ENCODE data around the gene SPTBN2. TPM values are rescaled to one million over a fixed set of nuclear protein-coding genes. Genes with fewer than 3 reads are reported as not detected.
A peak's percentile ranks its signal among the peaks of the same experiment; 100 is the strongest.

SPTBN2 gene
- polyA plus RNA-seq, 4 donors, result 9.2 to 75.2 (median 50.7) TPM

DNA sequence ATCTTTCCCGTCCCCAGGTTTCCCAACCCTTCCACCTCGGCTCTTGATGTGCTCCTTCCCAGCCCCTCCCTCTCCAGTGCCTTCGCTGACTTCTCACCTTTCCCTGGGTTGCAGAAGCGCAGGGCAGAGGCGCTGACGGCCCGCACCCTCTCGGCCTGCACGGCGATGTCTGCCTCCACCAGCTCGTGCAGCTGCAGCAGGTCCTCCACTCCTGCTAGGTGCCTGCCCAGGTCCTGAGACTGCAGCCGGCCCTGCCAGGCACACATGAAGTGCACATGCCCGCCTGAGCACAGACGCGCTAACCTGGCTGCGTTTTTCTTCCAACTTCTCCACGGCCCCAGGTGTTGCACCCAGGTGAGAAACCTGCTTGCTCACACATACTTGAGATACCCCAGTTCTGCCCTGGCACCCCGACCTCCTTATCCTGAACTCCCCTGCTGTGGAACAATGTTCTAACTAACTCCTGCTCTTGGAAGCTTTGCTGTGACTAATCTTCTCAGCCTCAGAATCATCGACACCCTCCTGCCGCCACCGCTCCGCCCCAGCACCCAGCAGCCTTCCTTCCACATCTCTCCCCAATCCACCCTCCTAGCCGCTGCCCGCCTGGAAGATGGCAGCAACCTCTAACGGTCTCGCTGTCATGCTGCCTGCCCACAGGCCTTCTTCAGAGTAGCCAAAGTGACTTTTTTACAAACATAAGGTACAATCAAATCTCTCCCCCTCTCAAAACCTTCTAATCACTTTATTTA lies 23.3 kb downstream of the SPTBN2 start:
- no peak for DNase-seq (ENCODE audit: low read depth in 4 of 4, low spot score in 3 of 4)

DNA sequence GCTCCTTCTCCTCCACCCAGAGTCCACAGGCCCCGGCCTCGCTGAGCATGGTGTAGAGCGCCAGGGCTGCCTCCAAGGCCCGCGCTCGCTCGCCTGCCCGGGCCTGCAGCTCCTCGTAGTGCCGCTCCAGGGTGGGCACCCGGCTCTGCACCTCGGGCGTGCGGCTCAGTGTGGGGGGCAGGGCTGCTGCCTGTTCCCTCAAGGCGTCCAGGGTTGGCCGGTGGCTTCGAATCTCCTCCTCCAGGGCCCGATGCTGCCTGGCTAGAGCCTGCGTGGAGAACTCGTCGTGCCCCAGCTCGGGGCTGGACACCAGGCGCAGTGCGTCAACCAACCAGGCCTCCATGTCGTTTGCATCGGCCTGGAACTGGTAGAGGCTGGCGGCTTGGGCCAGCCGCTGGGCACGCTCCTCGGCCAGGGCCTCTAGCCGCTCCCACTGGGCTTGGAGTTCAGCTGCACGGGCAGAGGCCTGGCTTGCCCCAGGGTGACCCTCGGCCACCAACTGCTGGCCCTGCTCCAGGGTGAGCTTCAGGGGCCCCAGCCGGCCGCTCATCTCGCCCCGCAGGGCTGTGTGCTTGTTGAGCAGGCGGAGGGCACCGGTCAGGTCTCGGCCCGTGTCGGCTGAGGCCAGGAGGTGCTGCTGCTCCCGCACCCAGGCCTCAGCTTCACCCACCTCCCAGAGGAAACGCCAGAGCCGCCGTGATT lies 24.2 kb downstream of the SPTBN2 start:
- no peak for DNase-seq (ENCODE audit: low read depth in 4 of 4, low spot score in 3 of 4)

DNA sequence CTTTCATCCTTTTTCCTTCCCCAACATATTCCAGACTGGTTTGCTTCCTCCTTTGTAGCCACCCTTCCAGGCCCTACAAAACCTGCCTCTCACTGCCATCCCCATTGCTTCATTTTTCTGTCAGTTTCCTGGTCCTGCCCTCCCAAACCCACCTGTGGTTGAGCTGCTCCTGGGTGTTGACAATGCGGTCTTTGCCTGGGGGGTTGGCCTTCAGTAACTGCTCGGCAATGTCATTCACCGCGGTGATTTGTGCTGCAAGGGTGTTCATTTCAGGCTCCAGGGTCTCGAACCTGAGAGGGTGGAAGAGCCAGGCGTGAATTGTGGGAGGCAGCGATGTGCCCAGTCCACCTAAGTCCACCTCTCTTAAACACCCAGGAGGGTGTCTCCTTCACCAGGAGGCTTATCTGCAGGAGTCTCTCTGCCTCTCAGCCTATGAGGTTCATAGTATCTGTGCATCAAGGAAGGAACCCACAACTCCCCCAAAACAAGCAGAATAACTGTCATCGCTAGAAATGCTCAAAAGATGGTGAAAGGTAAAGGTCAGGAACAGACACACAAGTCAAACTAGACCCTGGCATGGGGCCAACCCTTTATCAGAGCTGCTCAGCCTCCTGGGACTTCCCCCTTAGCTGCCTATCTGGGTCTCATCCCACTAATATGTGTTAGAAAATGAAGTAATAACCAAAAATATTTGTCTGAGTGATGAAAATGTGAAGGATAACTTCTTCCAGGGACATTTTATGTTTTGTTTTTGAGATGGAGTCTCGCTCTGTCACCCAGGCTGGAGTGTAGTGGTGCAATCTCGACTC lies 27.4 kb downstream of the SPTBN2 start:
- DNase-seq (ENCODE audit: low read depth in 4 of 4, low spot score in 3 of 4), result no peak

DNA sequence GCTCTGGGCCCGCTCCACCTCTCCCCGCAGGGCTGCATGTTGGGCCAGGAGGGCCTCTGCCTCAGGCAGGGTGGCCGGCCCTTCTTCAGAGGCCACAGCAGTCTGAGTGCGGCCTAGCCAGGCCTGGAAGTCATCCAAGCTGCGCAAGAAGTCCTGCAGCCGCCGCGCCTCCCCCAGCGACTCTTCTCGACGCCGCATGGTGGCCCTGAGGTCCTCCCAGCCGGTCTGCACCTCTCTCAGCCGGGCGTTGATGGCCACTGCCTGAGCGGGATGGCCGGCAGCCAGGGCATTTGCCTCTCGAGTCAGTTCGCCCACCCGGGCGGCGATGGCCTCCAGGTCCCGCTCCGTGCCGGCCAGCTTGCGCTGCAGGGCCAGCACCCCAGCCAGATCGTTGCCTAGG lies 28.3 kb downstream of the SPTBN2 start:
- no peak for DNase-seq (ENCODE audit: low read depth in 4 of 4, low spot score in 3 of 4)

DNA sequence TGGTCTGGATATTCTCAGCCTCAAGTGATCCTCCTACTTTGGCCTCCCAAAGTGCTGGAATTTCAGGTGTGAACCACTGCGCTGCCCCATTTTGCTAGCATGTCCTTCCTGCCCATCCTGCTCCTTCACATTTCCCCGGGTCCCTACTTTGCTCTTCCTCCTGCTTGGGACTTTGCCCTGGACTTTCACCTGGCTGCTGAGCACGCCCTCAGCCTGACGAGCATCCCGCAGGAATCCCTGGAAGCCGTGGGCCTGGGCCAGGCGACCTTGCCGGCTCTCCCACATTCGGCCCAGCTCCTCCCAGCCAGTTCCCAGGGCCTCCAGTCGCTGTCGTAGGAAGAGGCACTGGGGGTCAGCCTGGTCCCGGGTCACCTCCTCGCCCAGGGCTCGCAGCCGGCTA lies 28.7 kb downstream of the SPTBN2 start:
- no peak for DNase-seq (ENCODE audit: low read depth in 4 of 4, low spot score in 3 of 4)

DNA sequence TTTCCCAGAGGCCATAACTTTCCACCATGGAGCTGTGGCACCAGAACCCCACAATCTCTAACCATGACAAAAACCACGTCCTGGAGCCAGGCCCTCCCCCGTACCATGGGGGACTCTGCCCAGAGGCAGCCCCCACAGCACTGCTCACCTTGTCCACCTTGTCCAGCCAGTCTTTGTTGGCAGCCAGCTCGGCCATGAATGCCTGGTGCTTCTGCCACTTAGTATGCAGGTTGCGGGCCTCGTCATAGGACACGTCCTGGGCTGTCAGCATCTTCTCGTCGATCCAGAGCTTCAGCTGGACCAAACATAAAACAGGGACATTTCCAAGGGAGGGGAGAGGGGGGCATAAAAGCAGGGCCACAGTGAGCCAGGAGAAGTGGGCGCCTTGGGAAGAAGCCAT lies 30.5 kb downstream of the SPTBN2 start:
- DNase-seq (ENCODE audit: low read depth in 4 of 4, low spot score in 3 of 4), result no peak

DNA sequence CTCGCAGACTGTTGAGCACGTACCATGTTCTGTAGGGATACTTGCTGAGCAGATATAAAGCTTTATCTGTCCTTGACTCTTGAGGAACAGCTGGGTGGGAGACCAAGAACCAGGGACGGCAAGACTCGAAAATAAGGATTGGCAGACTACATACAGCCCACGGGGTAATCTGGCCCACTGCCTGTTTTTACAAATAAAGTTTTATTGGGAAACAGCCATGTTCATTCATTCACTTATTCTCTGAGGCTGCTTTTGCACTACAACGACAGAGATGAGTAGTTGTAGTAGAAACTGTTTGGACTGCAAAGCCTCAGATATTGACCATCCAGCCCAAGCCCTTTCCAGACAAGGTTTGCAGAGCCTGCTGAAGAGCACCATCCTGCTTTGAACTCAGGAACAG lies 31.0 kb downstream of the SPTBN2 start:
- no peak for DNase-seq (ENCODE audit: low read depth in 4 of 4, low spot score in 3 of 4)

DNA sequence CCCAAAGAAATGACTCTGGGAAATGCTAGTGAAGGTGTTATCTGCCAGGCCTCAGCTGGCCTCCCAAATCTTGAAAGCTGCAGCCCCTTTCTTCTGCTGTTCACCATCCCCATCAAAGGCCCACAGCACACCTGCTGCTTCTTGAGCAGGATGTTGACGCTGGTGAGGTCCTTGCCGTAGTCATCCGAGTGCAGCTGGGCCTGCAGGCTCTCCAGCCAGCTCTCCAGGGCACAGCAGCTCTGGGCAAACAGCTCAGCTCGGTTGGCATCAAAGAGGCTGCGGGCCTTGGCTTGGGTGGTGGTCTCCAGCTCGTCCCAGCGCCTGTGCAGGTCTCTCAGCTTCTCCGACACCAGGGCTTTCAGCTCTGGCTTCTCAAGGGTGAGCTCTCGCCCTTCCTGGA lies 32.9 kb downstream of the SPTBN2 start:
- no peak for DNase-seq (ENCODE audit: low read depth in 4 of 4, low spot score in 3 of 4)

DNA sequence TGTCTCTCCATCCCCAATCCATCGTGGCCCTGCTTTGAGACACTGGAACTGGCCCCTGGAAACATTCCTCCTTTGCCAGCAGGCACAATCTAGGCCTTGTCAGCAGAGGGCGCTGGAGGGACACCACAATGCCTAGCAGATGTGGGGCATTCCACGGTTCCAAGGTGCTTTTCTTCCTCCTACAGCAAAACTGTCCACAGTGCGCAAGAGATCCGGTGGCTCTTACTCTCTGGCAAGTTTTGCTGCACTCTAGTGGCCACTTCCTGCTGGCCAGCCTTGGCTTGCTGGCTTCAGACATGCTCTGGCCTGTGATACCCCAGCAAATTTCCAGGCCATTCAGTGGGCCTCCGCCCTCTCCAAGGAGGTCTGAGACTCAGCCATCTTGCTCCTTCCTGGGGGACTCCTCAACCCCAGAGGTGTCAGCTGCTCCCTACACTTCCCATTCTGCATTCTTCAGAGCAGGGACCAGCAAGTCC lies 34.2 kb downstream of the SPTBN2 start:
- DNase-seq (ENCODE audit: low read depth in 4 of 4, low spot score in 3 of 4), result peak; percentile 68 to 85 (median 76)

DNA sequence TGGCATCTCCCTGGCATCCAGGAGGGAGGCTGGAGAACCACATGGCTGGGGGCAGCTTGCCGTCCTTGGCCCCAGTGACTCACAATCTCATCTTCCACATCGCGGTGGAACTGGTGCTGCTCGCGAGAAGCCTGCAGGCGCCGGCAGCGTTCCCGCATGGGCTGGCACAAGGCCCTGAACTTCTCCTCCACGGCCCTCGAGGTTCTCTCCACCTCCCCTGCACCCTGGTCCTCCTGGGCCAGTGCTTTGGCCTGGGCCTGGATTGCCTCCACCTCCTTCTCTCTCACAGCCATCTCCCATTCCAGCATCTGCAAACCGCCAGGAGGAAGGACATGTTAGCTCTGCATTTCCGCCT lies 35.0 kb downstream of the SPTBN2 start:
- no peak for DNase-seq (ENCODE audit: low read depth in 4 of 4, low spot score in 3 of 4)

DNA sequence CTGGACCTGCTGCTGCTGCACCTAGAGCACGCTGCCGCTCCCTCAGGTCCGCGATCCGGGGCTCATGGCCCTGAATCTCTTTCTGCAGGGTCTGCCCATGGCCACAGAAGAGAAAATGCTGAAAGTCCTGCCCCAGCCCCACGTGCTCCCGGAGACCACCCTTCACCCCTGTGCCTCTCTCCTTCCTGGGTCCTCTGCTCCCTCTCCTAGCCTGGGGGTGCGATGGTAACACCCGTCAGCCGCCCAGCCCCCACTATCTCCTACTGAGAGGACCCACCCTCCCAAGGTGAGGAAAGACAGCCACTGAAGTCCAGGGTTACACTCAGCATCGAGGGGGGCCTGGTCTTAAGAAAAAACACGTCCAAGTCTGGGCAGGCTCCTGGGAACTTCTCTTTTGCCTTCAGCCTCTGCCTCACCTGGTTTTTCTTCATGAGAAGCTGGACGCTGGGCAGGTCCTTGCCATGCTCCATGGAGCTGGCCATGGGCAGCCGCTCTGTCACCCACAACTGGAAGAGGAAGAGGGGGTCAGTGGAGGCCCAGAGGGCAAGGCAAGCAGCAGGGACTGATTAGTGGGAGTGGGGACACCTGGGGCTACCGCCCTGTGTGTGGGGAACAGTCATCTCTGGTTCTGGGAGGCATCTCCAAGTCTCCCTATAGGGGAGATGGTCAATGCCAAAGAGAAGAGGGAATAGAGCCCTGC lies 35.5 kb downstream of the SPTBN2 start:
- no peak for DNase-seq (ENCODE audit: low read depth in 4 of 4, low spot score in 3 of 4)

DNA sequence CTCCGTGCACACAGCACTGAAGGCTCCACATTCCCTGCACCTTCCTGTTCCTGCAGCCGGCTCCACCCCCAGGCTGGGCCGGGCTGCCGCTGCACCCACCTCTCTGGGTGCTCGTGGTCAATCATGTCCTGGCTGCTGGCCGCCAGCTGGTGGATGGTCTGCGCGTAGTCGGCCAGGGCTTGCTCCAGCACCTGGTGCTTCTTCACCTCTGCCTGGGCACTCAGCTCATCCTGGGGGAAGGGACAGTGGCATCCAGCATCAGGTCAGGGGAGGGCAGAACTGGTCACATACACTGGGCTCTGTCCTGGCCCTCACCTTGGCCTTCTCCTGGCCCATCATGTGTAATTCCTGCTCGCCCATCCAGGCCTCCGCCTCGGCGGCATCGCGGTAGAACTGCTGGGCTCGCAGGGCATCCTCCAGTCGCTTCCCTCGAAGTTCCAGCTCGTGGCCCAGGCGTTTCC lies 36.1 kb downstream of the SPTBN2 start:
- no peak for DNase-seq (ENCODE audit: low read depth in 4 of 4, low spot score in 3 of 4)

DNA sequence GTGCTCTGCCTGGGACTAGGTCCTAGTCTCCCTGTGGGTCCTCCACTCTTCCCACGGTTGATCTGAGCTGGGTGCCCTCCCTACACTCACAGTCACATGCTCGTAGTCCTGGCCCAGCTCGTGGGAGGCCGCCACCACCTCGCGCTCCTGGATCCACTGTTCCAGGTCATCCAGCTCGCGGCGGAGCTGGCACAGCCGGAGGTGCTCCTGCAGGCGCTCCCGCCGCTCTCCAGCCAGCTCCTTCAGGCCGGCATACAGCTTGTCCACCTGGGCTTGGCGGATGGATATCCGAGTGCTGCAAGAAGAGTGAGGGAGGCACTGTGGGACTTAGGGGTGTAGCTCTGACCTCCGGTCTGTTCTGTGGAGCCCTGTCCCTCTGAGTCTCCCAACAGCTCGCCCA lies 36.6 kb downstream of the SPTBN2 start:
- DNase-seq (ENCODE audit: low read depth in 4 of 4, low spot score in 3 of 4), result no peak

DNA sequence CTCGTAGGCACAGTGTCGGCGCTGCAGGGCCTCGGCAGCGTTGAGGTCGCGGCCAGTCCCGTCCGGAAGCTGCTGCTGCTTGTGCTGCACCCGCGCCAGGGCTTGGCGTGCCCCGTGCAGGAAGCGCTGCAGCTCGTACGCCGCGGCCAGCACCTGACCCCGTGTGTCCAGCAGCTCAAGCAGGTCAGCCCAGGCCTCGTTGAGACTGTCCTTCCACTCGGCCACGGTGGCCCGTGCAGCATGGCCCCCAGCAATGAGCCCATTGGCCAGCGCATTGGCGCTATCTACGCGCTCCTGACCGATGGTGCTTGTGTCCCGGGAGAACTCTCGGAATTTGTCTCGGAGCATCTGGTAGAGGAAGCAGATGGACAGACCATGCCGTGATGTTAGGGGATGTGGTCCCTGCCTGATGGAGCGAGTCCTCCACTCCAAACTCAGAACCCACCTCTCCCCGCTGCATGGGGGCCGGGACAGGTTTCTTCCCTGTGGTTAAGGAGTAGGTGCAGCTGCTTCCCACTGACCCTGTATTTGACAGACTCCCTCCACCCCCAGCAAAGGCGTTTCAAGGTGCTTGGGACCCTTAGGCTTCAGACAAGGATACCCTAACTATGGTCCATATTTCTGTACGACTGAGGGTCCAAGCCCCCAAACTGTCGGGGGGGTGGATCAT lies 37.6 kb downstream of the SPTBN2 start:
- no peak for DNase-seq (ENCODE audit: low read depth in 4 of 4, low spot score in 3 of 4)

DNA sequence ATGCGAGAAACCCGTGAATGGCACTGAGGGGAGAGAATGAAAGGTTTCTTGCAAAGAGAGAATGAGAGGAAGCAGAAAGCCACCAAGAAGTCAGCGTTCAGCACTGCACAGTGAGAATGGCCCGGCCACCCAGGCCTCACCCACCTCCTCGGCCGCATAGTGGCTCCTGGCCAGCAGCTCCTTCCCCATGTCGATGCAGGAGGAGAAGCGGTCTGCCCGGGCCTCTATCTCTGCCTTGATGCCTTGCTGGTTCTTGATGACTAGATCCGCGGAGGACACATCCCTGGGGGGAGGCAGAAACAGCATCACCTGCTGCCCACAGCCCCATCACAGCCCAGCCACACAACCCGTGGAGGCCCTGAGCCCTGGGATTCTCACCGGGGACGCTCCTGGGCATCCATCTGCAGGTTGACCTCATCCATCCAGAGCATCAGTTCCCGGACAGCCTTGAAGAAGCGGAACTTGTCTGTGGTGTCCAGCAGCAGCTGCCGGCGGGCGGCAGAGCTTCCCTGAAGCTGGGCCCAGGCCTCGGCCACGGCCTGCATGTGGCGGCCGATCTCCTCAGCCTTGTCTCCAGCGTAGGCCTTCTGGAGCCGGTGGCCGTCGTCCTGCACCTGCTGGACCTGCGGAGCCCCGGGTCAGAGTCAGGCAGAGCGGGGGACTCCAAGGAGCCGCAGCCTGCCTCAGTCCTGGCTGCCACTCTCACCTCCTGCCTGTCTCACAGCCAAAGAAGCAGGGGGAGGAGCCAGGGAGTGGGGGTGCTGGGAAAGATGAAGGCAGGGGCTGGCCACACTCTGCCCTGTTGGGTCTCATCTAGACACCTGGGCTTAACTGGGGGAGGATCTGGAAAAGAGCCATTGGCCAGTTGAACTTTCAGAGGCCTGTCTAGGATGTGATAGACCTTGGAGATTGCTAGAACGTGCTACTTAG lies 39.1 kb downstream of the SPTBN2 start:
- no peak for DNase-seq (ENCODE audit: low read depth in 4 of 4, low spot score in 3 of 4)

DNA sequence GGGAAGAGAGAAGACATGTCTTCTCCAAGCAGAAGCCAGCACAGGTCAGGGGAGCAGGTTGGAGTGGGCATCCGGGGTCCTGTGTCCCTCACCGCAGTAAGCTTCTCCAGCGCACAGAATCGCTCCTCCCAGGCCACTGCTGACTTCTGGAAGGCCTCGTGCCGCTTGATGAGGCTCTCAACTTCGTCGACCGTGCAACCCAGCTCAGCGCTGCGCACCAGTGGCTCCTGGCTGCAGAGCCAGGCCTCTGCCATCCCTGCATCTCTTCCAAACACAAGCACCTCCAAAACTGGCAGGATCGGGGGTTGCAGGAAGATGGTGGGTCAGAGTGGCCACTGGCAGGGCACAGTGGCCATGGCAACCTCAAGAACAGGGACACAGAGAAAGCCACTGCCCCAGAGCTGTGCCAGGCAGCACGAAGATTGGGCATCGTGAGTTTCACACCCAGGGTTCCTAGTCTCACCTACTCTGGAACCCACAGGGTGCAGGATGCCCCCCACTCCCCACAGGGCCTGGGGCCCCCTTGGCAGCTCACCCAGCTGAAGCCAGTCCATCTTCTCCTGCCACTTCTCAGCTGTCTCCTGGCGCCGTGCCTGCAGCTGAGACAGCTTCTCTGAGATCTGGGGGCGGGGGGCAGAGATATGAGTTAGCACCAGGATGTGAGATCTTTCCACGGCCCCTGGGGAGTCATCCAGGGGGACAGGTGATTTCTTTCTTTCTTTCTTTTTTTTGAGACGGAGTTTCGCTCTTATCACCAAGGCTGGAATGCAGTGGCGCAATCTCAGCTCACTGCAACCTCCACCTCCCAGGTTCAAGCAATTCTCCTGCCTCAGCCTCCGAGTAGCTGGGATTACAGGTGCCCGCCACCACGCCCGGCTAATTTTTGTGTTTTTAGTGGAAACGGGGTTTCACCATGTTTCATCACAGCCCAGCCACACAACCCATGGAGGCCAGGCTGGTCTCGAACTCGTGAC lies 40.2 kb downstream of the SPTBN2 start:
- no peak for DNase-seq (ENCODE audit: low read depth in 4 of 4, low spot score in 3 of 4)

DNA sequence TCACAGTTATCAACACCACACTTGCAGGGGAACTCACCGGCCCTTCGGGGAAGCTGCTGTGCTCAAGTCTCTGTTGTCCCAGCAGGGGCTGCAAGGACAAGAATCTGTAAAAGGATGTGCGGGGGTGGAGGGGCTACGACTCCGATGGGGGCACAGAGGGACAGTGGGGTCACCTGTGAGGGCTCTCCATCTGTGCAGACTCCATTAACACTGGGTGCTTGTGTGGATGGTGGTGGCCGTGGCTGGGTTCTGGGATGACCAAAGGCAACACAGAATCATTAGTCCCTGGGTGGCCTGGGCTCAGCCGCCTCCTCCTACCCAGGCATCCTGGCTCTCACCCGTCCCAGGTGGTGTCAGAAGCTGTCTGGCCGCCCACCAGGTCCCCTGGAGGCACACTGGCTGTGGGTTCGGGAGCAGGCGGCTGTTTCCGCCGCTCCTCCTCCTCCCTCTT lies 41.2 kb downstream of the SPTBN2 start:
- no peak for DNase-seq (ENCODE audit: low read depth in 4 of 4, low spot score in 3 of 4)
